Fibroblast of mammary gland (primary cell): ENCODE results near the gene GPX3.
A peak's percentile ranks its signal among the peaks of the same experiment; 100 is the strongest.

Experiments
- DNase-seq: peaks from one replicate; pipeline ENCODE4 v3.0.0-alpha.2; 2010; ENCODE audit warnings: low read depth
- H3K4me3 ChIP-seq: 2 replicates; pipeline ENCODE4 v1.5.1; 2011; ENCODE audit warnings: low read depth, mild to moderate bottlenecking, low read length, moderate library complexity; ENCODE audit not compliant: control insufficient read depth
- TF ChIP-seq, protein P1 (sequence below): conservative IDR thresholded peaks from 2 replicates; pipeline ENCODE4 v1.5.1; 2011; ENCODE audit warnings: low read depth, low read length, inconsistent platforms; ENCODE audit not compliant: control insufficient read depth, insufficient read depth

Gene GPX3

DNA sequence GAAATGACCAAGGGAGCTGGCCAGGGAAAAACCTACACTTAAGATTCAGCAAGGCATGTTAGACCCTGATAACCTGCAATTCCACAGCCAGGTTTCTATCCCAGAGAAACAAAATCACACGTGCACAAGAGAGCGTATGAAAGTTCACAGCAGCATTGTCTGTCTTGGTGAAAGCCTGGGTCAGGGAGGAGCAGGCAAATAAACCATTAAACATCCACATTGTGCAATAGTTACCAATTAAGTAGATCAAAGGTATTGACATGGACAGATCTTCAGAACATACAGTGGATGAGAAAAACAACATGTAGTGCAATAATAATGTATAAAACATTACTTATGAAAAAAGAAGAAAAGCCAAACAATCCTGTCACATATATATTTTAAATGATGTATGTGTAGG is 15.9 kb upstream of the GPX3 start:
- TF ChIP-seq, protein P1, sequence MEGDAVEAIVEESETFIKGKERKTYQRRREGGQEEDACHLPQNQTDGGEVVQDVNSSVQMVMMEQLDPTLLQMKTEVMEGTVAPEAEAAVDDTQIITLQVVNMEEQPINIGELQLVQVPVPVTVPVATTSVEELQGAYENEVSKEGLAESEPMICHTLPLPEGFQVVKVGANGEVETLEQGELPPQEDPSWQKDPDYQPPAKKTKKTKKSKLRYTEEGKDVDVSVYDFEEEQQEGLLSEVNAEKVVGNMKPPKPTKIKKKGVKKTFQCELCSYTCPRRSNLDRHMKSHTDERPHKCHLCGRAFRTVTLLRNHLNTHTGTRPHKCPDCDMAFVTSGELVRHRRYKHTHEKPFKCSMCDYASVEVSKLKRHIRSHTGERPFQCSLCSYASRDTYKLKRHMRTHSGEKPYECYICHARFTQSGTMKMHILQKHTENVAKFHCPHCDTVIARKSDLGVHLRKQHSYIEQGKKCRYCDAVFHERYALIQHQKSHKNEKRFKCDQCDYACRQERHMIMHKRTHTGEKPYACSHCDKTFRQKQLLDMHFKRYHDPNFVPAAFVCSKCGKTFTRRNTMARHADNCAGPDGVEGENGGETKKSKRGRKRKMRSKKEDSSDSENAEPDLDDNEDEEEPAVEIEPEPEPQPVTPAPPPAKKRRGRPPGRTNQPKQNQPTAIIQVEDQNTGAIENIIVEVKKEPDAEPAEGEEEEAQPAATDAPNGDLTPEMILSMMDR = no peak
- DNase-seq = peak; percentile 24
- H3K4me3 ChIP-seq = no peak overlapping the region

DNA sequence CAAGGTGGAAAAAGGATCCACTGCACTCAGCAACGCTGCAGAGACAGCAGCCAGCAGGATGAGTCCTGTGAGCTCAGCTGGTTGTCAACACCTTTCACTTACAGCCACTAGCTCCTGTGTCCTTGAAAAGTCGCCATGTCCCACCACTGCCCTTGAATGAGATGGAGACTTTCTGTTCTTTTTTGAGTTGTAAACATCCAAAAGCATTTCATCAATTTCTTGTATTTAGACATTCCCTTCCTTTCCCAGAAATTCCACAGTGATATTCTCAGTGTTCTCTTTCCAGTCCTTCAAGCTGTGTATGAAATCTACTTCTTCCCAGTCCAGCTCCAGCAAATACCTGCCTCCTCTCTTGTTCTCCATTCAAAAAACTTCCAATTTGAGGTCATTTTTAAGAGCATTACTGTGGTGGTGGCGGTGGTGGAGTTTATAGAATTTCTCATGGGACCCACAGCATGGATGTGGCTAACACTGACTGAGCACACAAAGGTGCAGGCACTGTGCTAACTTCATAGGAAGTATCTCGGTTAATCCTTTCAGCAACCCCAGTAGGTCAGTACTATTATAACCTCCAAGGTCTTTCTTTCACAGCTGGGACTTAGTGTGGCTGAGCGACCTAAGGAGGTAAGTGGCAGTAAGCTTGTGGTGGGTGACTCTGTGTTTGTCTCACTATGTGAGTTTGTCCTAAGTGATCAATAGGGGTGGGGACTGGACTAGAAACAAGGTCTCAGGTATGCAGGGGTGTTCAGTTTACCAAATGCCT is 15.0 kb upstream of the GPX3 start:
- TF ChIP-seq, protein P1 = no peak
- H3K4me3 ChIP-seq = no peak overlapping the region
- DNase-seq = peak; percentile 54

DNA sequence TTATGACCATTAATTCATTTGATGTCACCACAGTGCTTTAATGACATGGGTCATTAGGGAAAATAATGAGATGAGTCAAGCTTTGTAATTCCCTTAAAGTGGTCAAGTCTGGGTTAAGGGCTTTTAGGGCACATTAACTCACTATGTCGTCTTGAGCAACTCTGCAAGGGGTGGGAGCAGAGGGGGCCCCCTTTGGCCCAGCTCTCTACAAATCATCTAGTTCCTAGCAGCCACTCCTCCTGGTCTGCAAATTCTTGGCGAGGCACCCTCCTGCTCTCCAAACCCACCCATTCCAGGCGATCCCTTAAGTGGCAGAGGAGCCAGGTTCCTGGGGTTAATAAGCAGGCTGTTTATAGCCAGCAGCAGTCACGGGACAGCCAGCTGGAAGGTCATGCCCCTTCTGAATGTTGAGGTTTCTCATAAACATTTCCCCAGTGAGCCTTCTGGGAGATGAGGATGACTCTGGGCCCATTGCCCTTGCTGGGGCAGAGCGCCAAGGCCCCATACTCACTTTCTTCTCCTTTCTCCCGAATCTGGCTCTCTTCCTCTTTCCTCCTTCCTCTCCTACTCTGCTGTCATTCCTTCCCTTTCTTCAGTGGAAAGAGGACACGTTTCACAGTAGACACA is 14.3 kb upstream of the GPX3 start:
- TF ChIP-seq, protein P1 = no peak
- H3K4me3 ChIP-seq = no peak overlapping the region
- DNase-seq = peak; percentile 86

DNA sequence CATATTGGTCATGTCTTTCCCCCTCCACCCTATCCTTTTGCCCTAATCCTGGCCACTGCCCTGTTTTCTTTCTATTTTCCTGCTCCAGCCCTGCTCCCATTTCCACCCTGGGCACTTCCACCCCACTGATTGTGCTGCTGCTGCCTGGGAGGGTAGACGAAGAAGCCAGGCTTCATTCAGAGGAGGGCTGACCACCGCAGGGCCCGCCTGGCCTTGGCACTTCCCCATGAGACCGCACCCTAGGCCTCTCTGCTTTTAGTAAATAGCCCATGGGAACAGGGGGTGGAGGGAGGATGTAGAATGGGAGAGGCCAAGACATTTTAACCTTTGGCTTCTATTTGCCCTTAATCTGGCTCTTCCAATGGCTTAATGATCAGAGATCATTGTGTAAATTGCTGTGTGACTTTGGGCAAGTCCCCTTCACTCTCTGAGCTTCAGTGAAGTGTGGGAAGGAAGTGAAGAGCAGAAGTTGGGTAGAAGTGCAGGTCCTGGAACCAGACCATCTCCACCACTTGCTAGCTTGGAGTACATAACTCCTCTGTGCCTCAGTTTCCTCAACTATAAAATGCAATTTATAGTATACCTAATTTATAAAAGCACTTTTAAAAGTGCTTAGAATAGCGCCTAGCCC is 13.6 kb upstream of the GPX3 start:
- TF ChIP-seq, protein P1 = no peak
- no peak overlapping the region for H3K4me3 ChIP-seq
- DNase-seq = no peak

DNA sequence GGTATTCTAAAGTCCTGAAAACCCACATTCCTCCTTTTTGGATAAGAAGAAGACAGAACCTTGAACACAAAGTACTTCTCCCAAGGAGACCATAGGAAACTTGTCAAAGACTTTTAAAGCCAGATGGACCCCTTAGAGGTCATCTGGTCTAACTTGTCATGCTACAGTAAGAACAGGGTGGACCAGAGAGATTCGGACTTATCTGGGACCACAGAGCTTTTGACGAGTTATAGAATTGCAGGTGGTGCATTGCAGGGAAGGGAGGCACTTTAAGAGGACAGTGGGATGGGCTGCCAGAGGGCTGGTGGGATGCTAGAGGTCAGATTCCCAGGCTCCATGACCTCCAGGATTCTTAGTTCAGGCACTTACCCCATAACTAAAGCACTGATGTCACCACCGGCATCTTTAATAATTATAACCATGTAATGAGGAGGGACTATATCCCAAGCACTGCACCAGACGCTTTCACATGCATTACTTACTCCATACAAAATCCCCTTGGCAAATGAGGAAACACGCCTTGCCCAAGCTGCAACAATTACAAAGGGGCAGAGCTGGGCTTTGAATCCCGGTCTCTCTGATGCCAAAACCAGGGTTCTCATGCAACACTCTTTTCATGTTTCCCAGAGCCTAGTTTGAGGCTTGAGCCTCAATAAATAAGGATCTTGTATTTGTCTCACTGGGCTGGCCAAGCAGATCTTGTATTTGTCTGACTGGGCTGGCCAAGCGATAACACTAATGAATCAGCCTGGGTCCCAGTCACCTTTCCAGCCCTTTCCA is 12.8 kb upstream of the GPX3 start:
- DNase-seq = no peak
- H3K4me3 ChIP-seq = no peak overlapping the region
- TF ChIP-seq, protein P1 = no peak

DNA sequence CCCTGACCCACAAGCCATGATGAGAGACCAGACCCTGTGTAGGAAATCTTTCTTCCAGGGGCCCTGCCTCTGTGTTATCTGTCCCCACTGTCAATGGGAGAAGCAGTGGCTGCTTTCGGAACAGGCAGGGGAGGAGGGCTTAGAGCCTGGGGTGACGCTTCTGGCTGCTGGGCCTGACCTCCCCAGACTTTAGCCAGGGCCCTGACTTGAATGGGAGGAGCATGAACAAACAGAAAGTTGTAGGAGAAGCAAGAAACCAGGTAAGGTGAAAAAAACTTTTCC is 12.2 kb upstream of the GPX3 start:
- no peak overlapping the region for H3K4me3 ChIP-seq
- TF ChIP-seq, protein P1 = no peak
- DNase-seq = no peak
